Measurements from ENCODE around the gene SLC17A2.

Gene SLC17A2

DNA sequence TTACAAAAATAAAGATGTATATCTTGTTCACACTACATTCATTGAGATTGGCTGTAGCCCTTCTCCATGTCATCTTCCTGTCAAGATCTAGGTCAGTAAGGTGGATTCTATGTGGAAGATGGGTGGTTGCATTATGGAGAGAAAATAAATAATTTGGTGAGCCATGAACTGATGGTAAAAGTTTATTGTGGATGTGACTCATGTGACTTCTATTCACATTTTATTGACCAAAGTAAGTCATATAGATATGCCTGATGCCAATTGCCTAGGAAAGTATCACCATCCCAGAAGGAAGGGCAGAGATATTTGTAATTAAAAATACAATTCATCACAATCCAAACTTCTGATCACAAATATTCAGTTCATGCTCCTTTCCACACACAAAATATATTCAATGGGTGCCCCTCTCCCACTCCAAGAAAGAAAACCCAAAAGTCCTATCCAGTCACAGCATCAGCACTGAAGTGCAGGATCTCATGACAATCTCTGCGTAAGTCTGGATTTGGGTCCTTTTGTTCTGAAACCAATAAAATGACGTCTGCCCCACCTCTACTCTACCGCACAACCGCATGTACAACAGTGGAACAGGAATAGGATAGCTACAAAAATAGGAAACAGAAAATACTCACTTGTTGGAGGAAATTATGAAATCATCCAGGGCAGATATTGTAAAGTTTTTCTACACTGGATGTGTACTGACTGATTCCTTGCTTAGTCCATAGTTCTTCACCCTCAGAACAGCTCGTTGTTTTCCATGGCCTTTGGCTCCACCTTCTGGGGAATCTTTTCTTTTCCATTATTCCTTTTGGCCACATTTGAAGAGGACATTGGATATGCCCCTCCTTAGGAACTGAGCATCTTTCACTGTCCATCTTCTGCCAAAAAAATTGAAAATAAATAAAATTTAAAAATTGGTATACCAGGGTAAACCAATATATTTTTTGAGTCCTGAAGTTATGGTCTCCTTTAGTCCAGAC lies 40.3 kb downstream of the SLC17A2 start:
- H3K27ac ChIP-seq, result no peak overlapping the region
- DNase-seq (ENCODE audit: low read depth, low spot score), result no peak

DNA sequence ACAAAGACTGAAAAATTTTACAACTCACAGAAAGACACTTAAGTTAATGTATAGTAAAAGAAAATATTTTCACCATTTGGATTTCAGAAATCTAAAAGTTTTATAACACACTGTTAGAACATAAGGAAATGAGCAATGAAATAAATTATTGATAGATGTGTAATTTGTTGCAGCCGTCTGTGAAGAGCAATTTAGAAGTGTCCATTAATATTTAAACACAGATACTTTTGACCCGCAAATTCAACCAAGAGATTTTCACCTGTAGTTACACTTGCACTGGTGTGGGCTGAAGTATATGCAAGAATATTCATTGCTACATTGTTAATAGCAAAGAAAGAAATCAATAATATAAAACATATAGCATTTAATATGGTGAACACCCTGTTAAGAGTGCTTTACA lies 41.9 kb downstream of the SLC17A2 start:
- DNase-seq (ENCODE audit: low read depth, low spot score), result no peak
- H3K27ac ChIP-seq, result no peak overlapping the region

DNA sequence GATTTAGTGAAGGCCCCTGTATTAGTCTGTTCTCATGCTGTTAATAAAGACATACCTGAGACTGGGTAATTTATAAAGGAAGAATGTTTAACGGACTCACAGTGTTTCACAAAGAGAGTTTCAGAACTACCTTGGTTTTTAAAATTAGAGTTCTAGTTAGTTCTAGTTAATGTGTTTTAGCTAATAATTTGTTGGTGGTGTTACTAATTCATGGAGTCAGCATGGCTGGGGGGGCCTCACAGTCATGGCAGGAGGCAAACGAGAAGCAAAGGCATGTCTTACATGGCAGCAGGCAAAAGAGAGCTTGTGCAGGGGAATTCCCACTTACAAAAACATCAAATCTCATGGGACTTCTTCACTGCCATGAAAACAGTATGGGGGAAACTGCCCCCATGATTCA lies 44.4 kb downstream of the SLC17A2 start:
- no peak overlapping the region for H3K27ac ChIP-seq
- DNase-seq (ENCODE audit: low read depth, low spot score), result no peak

DNA sequence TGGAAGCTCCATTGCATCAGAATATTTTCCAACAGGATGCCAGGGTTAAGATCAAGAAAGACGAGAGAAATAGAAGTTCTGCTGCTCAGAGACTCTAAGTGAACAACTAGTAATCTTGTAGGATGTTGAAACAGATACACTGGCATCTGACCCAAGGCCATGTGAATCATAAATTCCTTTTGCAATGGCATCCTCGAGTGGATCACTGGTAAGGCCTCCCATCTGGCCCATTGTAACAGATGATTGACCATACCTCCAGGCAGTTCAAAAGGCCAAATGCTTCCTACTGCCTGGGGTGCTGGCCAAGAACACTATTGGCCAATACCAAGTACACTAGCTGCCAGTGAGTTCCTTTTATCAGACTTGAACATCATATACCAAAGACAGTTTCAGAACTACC lies 46.5 kb downstream of the SLC17A2 start:
- peak overlapping the region; percentile 10 for H3K27ac ChIP-seq
- no peak for DNase-seq (ENCODE audit: low read depth, low spot score)

DNA sequence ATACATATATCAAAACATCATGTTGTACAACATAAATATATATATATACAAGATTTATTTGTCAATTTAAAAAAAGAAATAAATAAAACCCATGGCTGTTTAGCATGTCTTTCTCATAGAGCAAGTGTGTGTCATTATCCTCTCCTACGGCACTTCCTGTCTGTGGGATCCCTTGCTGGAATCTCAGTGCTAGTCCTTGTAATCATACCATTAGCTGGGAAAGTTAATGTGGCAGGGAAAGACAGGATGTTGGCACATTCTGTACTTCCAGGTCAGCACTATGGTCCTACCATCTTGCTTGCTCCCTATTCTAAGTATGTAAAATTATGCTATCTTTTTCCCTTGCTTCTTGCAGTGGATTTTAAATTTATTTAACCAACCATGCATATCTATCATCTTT lies 47.0 kb downstream of the SLC17A2 start:
- peak overlapping the region; percentile 10 for H3K27ac ChIP-seq
- DNase-seq (ENCODE audit: low read depth, low spot score), result no peak

DNA sequence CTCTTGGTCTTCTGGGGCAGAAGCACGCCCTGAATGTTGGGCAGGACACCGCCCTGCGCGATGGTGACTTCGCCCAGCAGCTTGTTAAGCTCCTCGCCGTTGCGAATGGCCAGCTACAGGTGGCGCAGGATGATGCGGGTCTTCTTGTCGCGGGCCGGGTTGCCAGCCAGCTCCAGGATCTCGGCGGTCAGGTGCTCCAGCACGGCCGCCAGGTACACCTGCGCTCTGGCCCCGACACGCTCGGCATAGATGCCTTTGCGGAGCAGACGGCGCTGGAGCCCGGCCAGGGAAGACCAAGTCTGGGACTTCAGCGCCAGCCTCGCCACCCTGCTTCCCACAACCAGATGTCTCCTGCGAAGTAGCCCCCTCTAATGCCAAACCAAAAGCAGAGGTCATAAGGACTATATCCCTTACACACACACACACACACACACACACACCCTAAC lies 48.4 kb downstream of the SLC17A2 start:
- H3K27ac ChIP-seq, result no peak overlapping the region
- DNase-seq (ENCODE audit: low read depth, low spot score), result no peak

DNA sequence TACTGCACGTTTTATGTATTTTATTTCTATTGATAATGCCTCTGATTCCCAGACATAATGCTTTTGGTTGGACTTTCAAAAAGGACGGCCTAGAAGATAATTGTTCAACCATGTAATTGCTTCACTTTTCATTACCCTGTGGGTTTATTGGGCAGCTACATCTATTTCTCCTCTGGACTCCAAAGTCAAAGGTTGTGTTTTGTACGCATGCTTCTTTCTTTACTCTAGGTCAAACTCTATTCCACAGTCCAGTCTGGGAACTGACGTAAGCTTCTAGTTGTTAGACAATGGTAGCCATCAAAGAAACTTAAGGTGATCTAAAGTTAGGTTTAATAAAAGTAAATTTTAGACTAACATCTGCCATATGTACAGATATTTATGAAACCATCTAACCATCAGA lies 49.9 kb downstream of the SLC17A2 start:
- H3K27ac ChIP-seq, result no peak overlapping the region
- no peak for DNase-seq (ENCODE audit: low read depth, low spot score)

DNA sequence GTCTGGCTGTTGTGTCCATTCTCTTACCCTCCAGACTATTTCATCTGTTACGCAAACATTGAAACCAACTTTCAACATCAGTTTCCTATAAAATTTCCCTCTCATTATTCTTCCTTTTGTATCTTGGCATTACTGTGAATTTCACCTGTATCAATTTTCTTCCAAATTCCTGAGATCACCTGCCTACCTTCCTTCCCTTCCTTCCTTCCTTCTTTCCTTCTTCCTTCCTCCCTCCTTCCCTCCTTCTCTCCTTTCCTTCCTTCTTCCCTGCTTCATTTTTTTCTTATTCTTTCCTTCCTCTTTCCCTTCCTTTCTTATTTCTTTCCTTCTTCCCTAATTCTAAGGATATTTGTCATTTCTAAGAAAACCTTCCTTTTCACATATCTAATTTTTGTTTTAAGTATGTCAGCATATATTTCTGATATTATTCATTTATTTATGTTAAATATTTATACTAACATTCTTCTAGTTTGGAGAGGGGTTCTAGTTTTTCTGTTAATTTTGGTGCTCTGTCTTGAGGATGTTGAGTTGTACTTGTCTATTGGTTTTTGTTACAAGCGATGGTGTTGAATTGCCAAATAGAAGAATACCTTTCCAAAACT lies 51.7 kb downstream of the SLC17A2 start:
- no peak overlapping the region for H3K27ac ChIP-seq
- DNase-seq (ENCODE audit: low read depth, low spot score), result no peak

DNA sequence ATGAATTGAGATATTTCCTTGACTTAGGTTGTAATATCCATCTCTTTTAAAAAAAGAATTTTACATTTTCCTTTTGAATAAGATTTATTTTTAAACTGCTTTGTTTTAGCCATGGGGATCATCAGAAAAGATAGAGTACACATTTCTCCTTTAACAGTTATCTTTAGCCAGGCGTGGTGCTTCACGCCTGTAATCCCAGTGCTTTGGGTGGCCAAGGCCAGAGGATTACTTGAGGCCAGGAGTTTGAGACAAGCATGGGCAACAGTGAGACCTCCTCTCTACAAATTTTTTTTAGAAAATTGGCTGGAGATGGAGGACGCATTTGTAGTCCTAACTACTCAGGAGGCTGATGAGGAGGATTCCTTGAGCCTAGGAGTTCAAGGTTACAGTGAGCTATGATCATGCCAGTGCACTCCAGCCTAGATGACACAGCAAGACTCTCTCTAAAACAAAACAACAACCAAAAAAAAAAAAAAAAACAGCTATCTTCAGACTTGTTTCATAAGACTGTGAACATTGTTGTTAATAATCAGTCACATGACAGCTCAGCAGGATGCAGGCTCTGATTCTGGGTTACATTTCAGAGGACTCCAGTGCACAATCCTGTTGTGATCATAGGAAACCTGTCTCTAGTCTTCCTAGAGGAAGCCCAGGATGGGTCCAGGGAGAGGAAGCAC lies 54.4 kb downstream of the SLC17A2 start:
- H3K27ac ChIP-seq, result no peak overlapping the region
- no peak for DNase-seq (ENCODE audit: low read depth, low spot score)

DNA sequence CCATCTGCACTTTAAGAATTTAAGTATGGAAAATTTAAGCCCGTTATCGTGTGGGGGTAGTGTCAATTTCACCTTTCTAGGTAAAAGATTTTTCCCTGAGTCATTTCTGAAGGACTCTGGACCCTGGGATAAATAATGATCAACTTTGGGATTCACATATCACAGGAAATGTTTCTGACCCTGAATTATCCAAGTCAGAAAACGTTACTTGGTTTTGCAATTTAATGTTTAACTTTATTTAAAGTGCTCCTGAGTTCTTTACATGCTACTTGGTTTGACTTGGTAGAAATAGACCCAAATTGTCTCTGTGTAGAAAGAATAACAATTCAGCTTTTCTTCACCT lies 55.0 kb downstream of the SLC17A2 start:
- H3K27ac ChIP-seq, result no peak overlapping the region
- DNase-seq (ENCODE audit: low read depth, low spot score), result no peak

DNA sequence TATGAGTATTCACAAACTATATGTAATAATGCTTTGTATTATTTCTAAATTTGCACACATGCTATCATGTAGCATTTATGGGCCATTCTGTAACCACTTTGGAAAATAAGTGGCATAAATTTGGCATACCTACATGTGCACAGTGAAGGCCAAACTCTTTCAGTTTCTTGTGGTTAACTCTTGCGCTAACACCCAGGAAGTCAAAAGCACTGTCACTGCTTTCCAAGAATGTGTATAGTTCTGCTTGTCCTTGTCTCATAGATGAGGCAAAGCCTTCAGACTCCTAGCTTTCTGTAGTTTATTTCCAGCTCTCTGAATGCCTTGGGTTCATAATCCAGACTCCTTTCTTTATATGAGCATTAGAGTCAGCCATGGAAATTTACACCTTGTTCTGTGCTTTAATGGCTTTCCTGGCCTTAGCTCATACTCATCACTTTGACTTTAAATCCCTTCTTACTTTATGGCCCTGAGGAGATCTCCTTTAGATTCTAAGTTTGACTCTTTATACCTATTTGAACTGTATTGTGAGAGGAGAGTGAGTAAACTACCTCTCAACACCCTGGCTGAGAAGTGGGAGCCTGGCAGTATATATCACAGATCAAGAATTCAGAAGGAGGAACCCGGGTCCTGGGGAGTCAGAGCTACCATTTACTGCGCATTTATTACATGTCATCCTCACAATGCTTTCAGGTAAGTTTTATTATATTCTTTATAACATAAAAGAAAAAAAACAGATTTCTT lies 55.5 kb downstream of the SLC17A2 start:
- H3K27ac ChIP-seq, result no peak overlapping the region
- no peak for DNase-seq (ENCODE audit: low read depth, low spot score)

DNA sequence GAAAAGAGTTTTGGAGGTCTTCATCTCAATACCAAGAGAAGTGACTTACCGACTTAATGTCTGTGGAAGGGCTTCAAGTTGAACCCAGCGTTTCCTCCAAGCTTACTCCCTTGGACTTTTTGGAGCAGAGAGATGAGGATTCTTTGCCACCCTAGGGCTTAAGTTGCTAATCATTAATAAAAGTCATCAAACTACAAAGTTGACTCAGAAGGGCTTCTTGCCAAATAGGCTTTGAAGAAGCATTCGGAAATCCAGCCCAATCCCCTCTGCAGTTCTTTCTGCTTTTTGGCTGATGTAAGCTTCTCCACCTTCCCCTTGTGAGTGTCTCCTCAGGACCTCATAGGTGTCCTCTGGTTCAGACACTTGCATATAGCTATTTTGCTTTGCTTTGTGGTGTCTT lies 56.4 kb downstream of the SLC17A2 start, which contains the start of gene SLC17A3:
Gene SLC17A3, minus strand, starts transcription at position 126 of the 400 bp plus-strand sequence. CDS start 5,856 bp downstream, outside the sequence.
- no peak for DNase-seq (ENCODE audit: low read depth, low spot score)
- no peak within 1 kb of the TSS for H3K27ac ChIP-seq

DNA sequence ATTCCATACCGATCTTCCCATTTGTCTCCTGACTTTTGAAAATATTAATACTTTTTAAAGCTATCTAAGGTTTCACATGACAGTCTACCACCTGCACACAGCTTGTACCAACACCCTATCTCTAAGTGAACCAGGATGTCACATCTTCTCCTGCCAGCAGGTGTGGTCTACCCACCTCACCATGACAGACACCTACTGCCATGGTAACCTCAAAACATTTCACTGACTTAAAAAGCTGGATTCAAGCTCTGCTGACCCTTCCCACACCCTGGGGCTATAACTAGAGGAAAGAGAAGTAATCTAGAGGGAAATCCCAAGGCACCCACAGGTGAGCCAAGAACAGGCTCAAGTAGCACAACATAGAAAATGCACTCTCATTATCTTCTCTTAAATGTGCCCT lies 57.7 kb downstream of the SLC17A2 start:
- no peak for DNase-seq (ENCODE audit: low read depth, low spot score)
- no peak overlapping the region for H3K27ac ChIP-seq

DNA sequence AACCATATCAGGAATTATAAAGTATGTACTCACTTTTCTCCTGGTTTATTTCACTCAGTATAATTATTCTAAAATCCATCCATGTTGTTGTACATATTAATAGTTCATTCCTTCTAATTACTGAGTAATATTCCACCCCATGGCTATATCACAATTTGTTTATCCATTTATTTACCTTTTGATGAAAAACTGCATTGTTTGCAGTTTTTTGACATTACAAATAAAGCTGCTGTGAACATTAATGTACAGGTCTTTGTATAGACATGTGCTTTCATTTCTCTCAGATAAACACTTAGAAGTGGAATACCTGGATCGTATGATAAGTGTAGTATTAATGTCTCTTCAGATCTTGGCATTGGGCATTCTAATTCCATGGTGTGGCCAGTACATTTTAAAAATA lies 60.7 kb downstream of the SLC17A2 start:
- no peak for DNase-seq (ENCODE audit: low read depth, low spot score)

DNA sequence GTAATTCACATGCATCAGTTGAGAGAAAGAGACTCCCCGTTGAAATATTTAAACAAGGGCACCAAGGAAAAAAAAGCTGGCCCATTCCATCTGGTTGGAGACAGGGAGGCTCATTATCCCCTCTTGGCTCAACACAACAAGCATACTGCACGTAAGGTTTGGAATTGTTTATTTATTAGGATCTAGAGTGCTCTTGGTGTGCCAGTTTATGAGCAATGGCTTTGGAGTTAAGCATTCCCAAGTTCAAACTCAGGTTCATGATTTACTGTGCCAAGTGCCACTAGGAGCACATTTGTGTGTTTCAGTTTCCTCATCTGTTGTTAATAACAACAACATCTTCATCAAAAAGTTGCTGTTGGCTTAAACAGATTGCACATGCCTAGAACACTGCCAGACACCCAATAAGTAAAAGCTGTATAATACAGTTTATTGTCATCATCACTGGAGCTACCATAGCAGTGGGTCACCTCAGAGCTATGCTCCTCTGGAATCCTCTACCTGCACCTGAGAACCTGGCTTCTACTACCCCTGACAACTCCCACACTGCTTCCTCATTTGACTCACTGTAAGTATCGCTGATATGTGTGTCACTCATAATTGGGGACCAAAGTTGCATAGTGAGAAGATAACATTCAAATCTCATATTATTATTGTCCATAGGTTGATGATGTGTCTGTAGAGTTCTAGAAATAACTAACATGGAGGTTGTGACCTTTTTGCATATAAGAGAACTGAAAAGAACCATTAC lies 61.9 kb downstream of the SLC17A2 start:
- no peak for DNase-seq (ENCODE audit: low read depth, low spot score)
- no peak overlapping the region for H3K27ac ChIP-seq

More for the DNA sequence above, 60.7 kb downstream of the SLC17A2 start:
- H3K27ac ChIP-seq, result no peak overlapping the region

DNA sequence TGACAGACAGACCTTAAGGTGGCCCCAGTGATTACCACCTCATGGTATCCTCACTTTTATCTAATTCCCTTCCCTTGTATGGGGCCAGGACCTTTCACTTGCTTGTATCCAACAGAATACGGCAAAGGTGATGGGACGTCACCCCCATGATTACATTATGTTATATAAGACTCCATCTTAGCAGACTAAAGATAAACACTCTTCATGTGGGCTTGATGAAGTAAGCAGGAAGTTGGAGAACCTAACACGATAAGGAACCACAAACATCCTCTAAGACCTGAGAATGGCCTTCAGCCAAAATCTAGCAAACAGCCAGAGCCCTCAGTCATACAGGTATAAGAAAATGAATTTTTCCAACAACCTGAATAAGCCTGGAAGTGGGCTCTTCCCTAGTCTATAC lies 64.5 kb downstream of the SLC17A2 start:
- no peak overlapping the region for H3K27ac ChIP-seq

DNA sequence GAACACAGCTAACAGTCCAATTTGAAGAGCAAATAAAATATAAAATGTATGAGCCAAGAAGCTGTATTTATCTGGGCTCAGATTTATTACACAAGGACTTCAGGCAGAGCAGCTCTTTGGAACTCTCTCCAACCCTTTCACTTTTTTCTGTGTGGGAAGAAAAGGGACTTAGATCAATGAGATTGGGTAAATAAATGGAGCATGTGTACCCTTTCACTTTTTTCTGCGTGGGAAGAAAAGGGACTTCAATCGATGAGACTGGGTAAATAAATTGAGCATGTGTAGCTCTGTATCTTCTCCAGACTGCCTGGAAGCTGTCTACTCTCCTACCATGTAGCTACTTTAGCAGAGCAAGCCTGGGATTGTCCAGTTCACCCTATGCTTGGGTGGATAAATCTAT lies 67.1 kb downstream of the SLC17A2 start:
- no peak for DNase-seq (ENCODE audit: low read depth, low spot score)
- H3K27ac ChIP-seq, result no peak overlapping the region

More for the DNA sequence above, 64.5 kb downstream of the SLC17A2 start:
- no peak for DNase-seq (ENCODE audit: low read depth, low spot score)
